ENCODE results near the gene SLC25A12. TPM values are rescaled to one million over a fixed set of nuclear protein-coding genes. Genes with fewer than 3 reads are reported as not detected.

The SLC25A12 gene
- total and polyA plus RNA-seq, 10 donors, result 9.8 to 25.9 (median 17.8) TPM

GRCh38 chr2:171889333-171889732, 4.7 kb downstream of the SLC25A12 start:
- Histone ChIP-seq H3K27me3 (replicated peaks in 1 of 7) (no peaks in the 10 kb centered on the region), H3K4me1 (peaks cover 8 to 26% (median 13%) of the 10 kb centered on the region in 6 donors), H3K27ac (no peak overlapping the region), H3K4me3 (no peak overlapping the region), H3K36me3 (peaks cover 0 to 29% (median 0%) of the 10 kb centered on the region in 6 donors), H3K9me3 (no peaks in the 10 kb centered on the region)
- 93 to 98% (median 95%) methylated on average over 2 of the region's 2 CpGs for WGBS, 5 donors
- DNase-seq, result no peak
- TF ChIP-seq POLR2A (IDR thresholded peaks at IDR 0.05) (no peak), POLR2AphosphoS5 (IDR thresholded peaks at IDR 0.05) (no peak), CTCF (IDR thresholded peaks at IDR 0.05 in 8 of 11, conservative IDR thresholded peaks at IDR 0.05 in 3 of 11) (no peak)
- intact Hi-C loops (cut with DNase I; ENCODE audit: low total_unique reads), result no loop called here

GRCh38 chr2:171883275-171883893, 10.7 kb downstream of the SLC25A12 start:
- no peak for TF ChIP-seq POLR2A (IDR thresholded peaks at IDR 0.05)
- TF ChIP-seq POLR2AphosphoS5 (IDR thresholded peaks at IDR 0.05), result no peak
- TF ChIP-seq CTCF (IDR thresholded peaks at IDR 0.05 in 8 of 11, conservative IDR thresholded peaks at IDR 0.05 in 3 of 11), result no peak
- Histone ChIP-seq H3K9me3 (no peaks in the 10 kb centered on the region), H3K4me3 (no peak overlapping the region), H3K27me3 (replicated peaks in 1 of 7) (no peaks in the 10 kb centered on the region), H3K4me1 (peaks cover 0 to 8% (median 0%) of the 10 kb centered on the region in 6 donors), H3K27ac (no peak overlapping the region), H3K36me3 (peaks cover 0 to 8% (median 0%) of the 10 kb centered on the region in 6 donors)
- intact Hi-C loops (cut with DNase I; ENCODE audit: low total_unique reads), result no loop called here
- 90 to 95% (median 93%) methylated on average over 5 of the region's 5 CpGs for WGBS, 5 donors
- no peak for DNase-seq

- intact Hi-C loops (cut with DNase I; ENCODE audit: low total_unique reads), result no loop called here
- Histone ChIP-seq H3K9me3 (no peaks in the 10 kb centered on the region), H3K4me3 (no peak overlapping the region), H3K4me1 (peaks cover 0 to 15% (median 0%) of the 10 kb centered on the region in 6 donors), H3K36me3 (peaks cover 0 to under 1% (median 0%) of the 10 kb centered on the region in 6 donors), H3K27me3 (replicated peaks in 1 of 7) (no peaks in the 10 kb centered on the region), H3K27ac (no peak overlapping the region)
- DNase-seq, result no peak
- TF ChIP-seq POLR2AphosphoS5 (IDR thresholded peaks at IDR 0.05) (no peak), CTCF (IDR thresholded peaks at IDR 0.05 in 8 of 11, conservative IDR thresholded peaks at IDR 0.05 in 3 of 11) (no peak), POLR2A (IDR thresholded peaks at IDR 0.05) (no peak)
- 69 to 89% (median 78%) methylated on average over 2 of the region's 2 CpGs for WGBS, 5 donors
Observed at GRCh38 chr2:171882089-171882769, 11.8 kb downstream of the SLC25A12 start.

GRCh38 chr2:171880774-171881173, 13.3 kb downstream of the SLC25A12 start:
- Histone ChIP-seq H3K27me3 (replicated peaks in 1 of 7) (no peaks in the 10 kb centered on the region), H3K27ac (no peak overlapping the region), H3K4me1 (peaks cover 0 to 19% (median 0%) of the 10 kb centered on the region in 6 donors), H3K4me3 (no peak overlapping the region), H3K9me3 (no peaks in the 10 kb centered on the region), H3K36me3 (no peaks in the 10 kb centered on the region)
- intact Hi-C loops (cut with DNase I; ENCODE audit: low total_unique reads), result no loop called here
- TF ChIP-seq POLR2AphosphoS5 (IDR thresholded peaks at IDR 0.05) (no peak), POLR2A (IDR thresholded peaks at IDR 0.05) (no peak), CTCF (IDR thresholded peaks at IDR 0.05 in 8 of 11, conservative IDR thresholded peaks at IDR 0.05 in 3 of 11) (no peak)
- DNase-seq, result no peak
- WGBS, 5 donors, result 92 to 96% (median 92%) methylated on average over 3 of the region's 3 CpGs

Measured in spleen (tissue), 11 donors.